ENCODE measurements around the gene ZNF431.

- TF ChIP-seq CTCF (IDR thresholded peaks at IDR 0.05) (no peak), POLR2A (IDR thresholded peaks at IDR 0.05) (no peak)
Measured at GRCh38 chr19:21115430-21115829, 26.4 kb upstream of the ZNF431 start.
